ENCODE results near the gene CACNG5.

The CACNG5 gene

GRCh38 chr17:66826856-66827255 is 8.1 kb upstream of the CACNG5 start:
- DNase-seq (ENCODE audit: low read depth): no peak

DNA sequence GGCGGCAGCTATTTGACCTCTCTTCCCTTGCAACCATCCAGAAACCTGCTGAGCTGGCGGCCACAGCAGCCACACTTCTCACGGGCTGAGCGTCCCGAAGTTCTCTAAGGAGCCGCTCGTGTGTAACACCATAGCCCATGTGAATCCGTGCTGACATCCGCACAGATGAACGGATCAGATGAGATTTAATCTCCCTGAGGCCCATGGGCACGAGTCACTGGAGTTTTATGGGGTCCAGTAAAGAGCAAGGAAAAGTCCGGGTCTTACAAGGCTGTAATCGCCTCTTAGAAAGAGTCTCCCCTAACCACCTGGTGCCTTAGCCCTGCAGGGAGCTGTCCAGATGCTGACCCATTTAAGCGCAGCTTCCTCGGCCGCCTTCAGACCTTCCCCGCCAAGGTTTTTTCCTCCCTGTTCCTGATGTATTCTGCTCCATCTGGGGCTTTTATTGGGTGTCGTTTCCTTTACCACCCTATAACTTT is 5.5 kb upstream of the CACNG5 start:
- peak; percentile 10 for DNase-seq (ENCODE audit: low read depth)

- DNase-seq (ENCODE audit: low read depth): no peak
Observed at GRCh38 chr17:66829883-66830282, 5.0 kb upstream of the CACNG5 start.

GRCh38 chr17:66830451-66830850 is 4.5 kb upstream of the CACNG5 start:
- no peak for DNase-seq (ENCODE audit: low read depth)

DNA sequence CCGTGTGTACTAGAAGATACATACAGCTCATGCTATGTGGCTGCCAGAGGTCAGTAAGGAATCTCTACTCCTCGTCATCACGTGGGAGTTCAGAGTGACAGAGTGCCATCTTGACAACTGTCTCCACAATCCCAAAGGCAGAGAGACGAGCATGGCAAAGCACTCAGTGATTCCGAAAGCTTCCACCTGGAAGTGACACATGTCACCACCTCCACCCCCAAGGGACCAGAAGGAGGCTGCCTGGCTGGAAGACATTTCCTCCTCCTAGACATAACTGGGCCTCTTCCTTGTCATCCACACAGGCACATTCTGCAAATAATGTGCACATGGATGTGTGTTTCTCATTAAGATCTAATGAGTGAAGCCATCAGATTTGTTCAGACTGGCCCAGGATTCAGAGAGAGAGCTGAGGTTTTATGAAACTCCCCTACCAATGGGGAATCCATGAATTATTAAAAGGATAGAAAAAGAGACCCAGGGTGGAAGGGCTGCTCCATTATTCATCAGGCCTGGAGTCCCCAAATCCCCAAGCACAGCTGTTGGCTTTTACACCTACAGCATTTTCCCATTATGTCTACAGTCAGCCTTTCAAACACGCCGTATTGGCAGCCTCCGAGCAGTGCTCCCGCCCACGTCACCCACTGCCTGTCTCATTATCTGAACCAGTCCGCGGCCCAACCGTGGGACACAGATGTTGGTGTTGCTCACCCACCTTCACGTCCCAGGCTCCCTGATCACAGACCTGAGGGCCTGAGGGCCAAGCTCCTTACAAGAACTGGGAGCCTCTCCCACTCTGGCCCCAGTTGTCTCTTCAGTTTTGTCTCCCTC is 3.3 kb upstream of the CACNG5 start:
- DNase-seq (ENCODE audit: low read depth): no peak

GRCh38 chr17:66833201-66833600 is 1.7 kb upstream of the CACNG5 start:
- DNase-seq (ENCODE audit: low read depth): no peak

- DNase-seq (ENCODE audit: low read depth): no peak
Observed at GRCh38 chr17:66834426-66834918, 445 bp upstream of the CACNG5 start.

DNA sequence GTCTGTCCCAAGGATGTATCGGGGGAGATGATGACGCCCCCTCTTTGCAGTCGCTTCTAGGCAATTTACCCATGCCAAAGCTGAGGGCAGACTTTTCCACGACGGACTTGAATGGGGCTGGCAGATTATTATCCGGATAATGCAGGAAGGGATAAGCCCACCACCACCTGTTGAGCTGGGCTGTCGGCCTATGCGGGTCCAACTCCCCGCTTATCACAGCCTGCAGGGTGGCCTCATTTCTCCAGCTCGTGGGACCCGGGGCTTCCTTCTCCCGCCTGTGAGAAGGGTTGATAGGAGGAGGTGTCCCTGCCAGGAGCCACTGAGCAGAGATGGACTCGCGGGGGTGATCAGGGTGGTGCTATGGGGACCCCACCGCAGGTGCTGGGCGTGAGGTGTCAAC is 559 bp downstream of the CACNG5 start:
- DNase-seq (ENCODE audit: low read depth): no peak

DNA sequence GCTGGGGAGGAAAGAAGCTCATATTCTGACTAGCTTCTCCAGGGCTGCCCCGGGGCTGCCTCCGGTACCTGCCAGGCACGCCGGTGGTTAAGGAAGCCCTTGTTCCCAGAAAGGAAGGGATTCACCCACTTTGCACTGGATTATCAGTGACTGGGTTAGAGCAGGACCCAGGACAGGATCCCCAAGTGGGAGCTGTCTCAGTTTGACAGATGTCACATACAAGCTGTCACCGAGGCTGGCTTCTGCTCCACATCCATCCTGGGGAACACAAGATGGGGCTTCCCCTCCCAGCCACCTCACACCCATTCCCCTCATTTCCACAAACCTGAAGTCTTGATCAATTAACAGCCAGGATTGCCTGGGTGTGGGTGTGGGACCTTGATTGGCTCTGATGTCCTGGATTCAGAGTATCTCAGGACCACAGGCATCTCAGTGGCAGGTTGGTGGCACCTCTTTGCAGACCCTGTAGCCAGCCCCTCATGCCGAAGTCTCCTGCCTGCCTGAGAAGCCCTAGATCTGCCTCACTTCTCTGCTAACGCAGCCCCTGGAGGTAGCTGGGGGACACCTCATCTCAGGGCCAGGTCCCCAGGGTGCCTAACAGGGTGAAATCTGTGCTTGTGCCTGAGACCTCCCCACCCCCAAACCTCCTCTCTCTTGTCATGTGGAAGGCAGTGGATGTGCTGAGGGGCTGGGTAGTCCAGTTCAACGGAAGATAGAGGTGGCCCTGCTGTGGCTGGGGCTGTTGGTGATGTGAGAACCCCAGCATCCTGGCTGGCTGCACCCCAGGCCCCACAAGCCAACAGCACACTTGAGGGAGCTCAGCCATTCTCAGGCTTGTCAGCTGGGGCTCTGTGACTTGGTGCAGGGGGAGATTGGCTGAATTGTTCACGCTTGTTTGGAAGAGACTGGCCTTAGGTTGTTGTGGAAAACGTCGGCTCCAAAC is 1.4 kb downstream of the CACNG5 start:
- DNase-seq (ENCODE audit: low read depth): no peak

- DNase-seq (ENCODE audit: low read depth): no peak
Observed at GRCh38 chr17:66837226-66837625, 2.3 kb downstream of the CACNG5 start.

- no peak for DNase-seq (ENCODE audit: low read depth)
Observed at GRCh38 chr17:66837885-66838665, 3.2 kb downstream of the CACNG5 start.

DNA sequence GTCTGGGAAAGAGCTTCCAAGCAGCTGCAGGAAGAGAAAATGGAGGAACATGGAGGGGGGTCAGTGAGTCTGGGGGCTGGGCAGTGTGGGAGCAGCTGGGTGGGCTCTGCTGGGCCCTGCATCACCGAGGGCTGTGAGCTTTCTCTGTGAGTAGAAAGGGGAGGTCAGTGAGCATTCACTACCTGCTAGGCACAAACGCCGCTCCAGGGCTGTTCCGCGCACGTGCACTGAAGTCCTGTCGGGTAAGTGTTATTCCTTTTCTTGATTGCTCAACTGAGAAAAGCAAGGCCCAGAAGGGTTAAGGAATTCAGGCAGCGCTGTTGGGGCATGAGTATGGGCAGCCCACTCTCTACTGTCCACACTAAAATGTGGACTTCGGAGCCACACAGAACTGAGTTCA is 4.7 kb downstream of the CACNG5 start:
- DNase-seq (ENCODE audit: low read depth): no peak

- DNase-seq (ENCODE audit: low read depth): no peak
Observed at GRCh38 chr17:66840061-66840460, 5.1 kb downstream of the CACNG5 start.

DNA sequence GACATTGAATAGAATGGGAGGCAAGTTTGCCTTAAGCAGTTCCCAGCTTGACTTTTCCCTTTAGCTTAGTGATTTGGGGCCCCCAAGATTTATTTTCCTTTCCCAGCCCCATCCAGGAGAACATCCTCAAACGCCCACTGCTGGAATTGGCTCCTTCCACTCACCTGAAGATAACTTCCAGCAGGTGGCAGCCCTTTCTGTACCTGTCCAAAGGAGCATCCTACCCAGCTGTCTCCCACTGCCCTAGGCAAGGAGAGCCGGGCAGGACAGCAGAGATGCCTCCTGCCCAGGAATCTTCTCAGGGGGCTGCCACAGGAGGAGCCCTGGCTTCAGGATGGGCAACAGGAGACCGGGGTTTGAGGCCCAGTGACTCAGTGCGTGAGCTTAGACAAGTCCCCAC is 6.4 kb downstream of the CACNG5 start:
- no peak for DNase-seq (ENCODE audit: low read depth)

DNA sequence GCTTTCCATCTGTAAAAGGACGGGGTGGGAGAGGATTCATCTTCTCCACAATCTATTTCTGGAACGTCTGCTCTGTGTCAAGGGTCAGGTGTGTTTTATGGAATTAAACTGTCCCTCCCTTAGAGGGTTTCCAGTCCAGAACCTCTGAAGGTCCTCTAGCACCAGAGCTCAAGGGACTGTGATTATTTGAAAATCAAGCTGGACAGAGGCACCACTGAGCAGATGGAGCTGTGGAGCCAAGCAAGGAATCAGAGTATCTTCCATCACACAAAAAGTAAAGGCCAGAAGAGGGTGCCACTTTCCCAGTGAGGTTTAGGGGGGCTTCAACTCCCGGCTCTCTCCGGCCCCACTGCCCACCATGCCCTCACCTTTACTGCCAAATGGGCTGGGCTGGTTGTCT is 6.8 kb downstream of the CACNG5 start:
- no peak for DNase-seq (ENCODE audit: low read depth)

GRCh38 chr17:66842505-66842904 is 7.6 kb downstream of the CACNG5 start:
- no peak for DNase-seq (ENCODE audit: low read depth)

GRCh38 chr17:66842959-66843358 is 8.0 kb downstream of the CACNG5 start:
- DNase-seq (ENCODE audit: low read depth): no peak

GRCh38 chr17:66843627-66844026 is 8.7 kb downstream of the CACNG5 start:
- no peak for DNase-seq (ENCODE audit: low read depth)

DNA sequence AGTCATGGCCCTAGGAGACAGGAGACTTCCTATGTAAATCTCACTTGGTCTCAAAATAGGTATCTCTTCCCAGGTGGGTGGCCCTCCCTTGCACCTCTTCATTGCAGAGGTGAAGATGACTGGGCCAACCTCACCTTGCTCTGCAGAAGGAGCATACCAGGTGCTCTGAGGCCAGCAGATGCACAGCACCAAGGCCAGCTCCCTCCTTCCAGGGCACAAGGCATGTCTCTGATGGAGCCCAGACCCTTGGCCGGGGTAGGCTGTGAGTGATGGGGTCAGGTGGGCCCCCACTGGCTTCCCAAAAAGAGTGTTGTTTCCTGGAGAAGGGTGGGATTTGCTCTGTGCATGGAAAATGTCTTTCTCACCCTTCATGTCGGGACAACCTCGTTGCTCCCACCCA is 12.8 kb downstream of the CACNG5 start:
- no peak for DNase-seq (ENCODE audit: low read depth)

DNA sequence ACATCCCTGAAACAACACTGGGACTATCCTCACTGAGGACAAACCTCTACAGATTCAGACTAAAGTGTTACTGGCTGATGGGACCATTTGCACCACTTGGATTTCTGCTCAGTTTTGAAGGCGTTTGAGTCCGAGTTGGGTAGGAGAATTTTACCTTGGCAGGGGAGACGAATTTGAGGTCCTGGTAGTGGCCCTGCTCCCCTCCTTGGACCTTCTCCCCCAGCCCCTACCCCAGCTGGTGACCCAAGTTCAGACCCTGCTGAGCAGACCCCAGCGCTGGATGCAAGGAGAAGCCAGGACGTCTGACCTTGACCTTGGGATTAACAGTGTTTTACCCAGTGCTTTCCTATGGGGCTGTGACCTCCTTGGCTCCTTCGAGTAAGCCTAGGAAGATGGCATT is 13.6 kb downstream of the CACNG5 start:
- DNase-seq (ENCODE audit: low read depth): no peak

DNA sequence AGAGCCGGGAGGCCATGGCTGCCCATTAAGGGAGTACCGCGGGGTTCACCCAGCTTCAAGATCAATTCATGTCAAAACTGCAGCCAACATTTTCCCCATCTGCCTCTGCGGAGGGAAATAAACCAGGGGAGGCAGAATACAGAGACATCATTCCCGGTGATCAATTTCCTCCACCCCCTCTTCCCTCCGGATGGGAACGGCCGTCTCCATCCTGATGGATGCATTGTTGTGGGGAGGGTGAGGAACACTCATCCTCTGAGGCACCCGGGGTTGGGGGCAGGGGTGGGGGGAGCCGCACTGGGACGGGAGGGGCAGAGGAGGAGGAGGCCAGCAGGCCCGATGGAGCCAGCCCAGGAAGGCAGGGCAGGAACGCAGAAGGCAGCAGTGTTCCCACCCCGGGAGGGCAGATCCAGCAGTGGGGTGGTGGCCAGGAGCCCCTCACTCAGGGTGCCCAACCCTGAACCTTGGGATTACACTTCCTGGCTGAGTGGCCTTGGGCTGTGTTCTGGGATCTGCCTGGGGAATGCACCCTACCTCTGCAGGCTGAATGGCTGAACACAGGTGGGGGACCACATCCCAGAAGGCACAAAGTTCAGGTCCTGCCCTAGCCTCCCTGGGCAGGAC is 14.2 kb downstream of the CACNG5 start:
- no peak for DNase-seq (ENCODE audit: low read depth)
